ENCODE results near the gene TADA3. TPM values are rescaled to one million over a fixed set of nuclear protein-coding genes. Genes with fewer than 3 reads are reported as not detected.
A peak's percentile ranks its signal among the peaks of the same experiment; 100 is the strongest.

The TADA3 gene
- total and polyA plus RNA-seq, 9 of the 15 experiments (the other 6 are each of a cell fraction or from before 2014, with no cell fraction given), result 4.1 to 110 (median 74.8) TPM

- DNase-seq (ENCODE audit: extremely low read depth in 1 of 4, low spot score in 3 of 4) (no peak), FAIRE-seq (no peak), ATAC-seq (no peak)
- Histone ChIP-seq H3K9me3 (replicated peaks; ENCODE audit: control insufficient read depth, insufficient read depth, low read depth, low read length) (no peaks in the 10 kb centered on the region), H3K4me1 (replicated peaks in 1 of 2; ENCODE audit: control insufficient read depth in 2 of 2, insufficient read depth in 2 of 2, low read length in 2 of 2) (peaks cover 18 to 20% of the 10 kb centered on the region in 2 experiments), H3K4me2 (ENCODE audit: insufficient read depth, low read length) (no peak overlapping the region), H3K9ac (ENCODE audit: insufficient read depth in 1 of 2, low read depth in 2 of 2, low read length in 2 of 2) (peak overlapping the region in 1 of 2 experiments; percentile 83; a peak in 3 of 4 replicates), H3K9me1 (ENCODE audit: control insufficient read depth, insufficient read depth, low read length) (no peaks in the 10 kb centered on the region), H3K27me3 (ENCODE audit: control insufficient read depth in 2 of 2, insufficient read depth in 2 of 2, low read length in 2 of 2) (no peaks in the 10 kb centered on the region), H3K4me3 (no peak overlapping the region), H4K20me1 (replicated peaks; ENCODE audit: control insufficient read depth, insufficient read depth, low read length) (no peaks in the 10 kb centered on the region), H2AFZ (ENCODE audit: low read depth, low read length) (no peak overlapping the region), H3K27ac (ENCODE audit: extremely low read depth, low read depth, low read length) (peak overlapping the region; percentile 9; the same call in 1 of the 3 replicates), H3K79me2 (ENCODE audit: control insufficient read depth, insufficient read depth, low read length) (no peaks in the 10 kb centered on the region), H3K36me3 (ENCODE audit: control insufficient read depth, insufficient read depth, low read length) (peaks cover 45% of the 10 kb centered on the region)
- intact Hi-C loops (cut with micrococcal nuclease), result loop anchor here (5.0 kb wide), 1 partner anchor 152 kb away; the partner anchor contains the start of gene CRELD1
- in situ Hi-C loops (cut with MboI), result no loop called here
- CTCF ChIA-PET (ENCODE audit: low intra/inter-chr PET ratio), result interaction anchor here (0.6 kb wide), 1 partner anchor 546 kb away, joined by 6 read pairs; no protein-coding TSS in a partner anchor
- TF ChIP-seq POLR2G (IDR thresholded peaks at IDR 0.05; ENCODE audit: low read depth, low read length) (peak; percentile 62), ATF1 (CRISPR knock-in tag; IDR thresholded peaks at IDR 0.05) (no peak), ATF1 (tag; IDR thresholded peaks at IDR 0.05) (no peak), RBFOX2 (IDR thresholded peaks at IDR 0.05; ENCODE audit: low read depth, low read length) (peak; percentile 35; the same call in 1 of the 2 replicates), STAT5B (CRISPR knock-in tag; IDR thresholded peaks at IDR 0.05) (no peak), POLR2AphosphoS5 (IDR thresholded peaks at IDR 0.05; ENCODE audit: control insufficient read depth, insufficient read depth, low read depth, low read length) (no peak; the same call in 1 of the 2 replicates), ZNF518B (CRISPR knock-in tag; IDR thresholded peaks at IDR 0.05) (no peak), TARDBP (IDR thresholded peaks at IDR 0.05) (no peak), BRD4 (IDR thresholded peaks at IDR 0.05) (no peak), CEBPG (CRISPR knock-in tag; IDR thresholded peaks at IDR 0.05) (0 out of 2 replicates have a peak, but pooled peaks have one; percentile 10), CEBPG (tag; conservative IDR thresholded peaks at IDR 0.05 in 1 of 2, IDR thresholded peaks at IDR 0.05 in 1 of 2) (no peak), PTTG1 (tag; IDR thresholded peaks at IDR 0.05; ENCODE audit: low read depth) (no peak), PBX2 (CRISPR knock-in tag; IDR thresholded peaks at IDR 0.05; ENCODE audit: low read depth) (no peak), PBX2 (tag; conservative IDR thresholded peaks at IDR 0.05; ENCODE audit: low read depth) (no peak), NR2C2 (CRISPR knock-in tag; IDR thresholded peaks at IDR 0.05) (no peak), NR2C2 (tag; IDR thresholded peaks at IDR 0.05) (no peak), CEBPB (tag; IDR thresholded peaks at IDR 0.05) (0 out of 2 replicates have a peak, but pooled peaks have one; percentile 22)
- POLR2A ChIA-PET, result interaction anchor here (0.8 to 1.6 kb wide), 5 partner anchors 11 to 53 kb away, joined by 3 to 5 read pairs (median 5); partner anchors contain the start of genes ARPC4, BRPF1 and CAMK1
- BruUV-seq (replicated peaks), result no TSS peak
- WGBS (ENCODE audit: insufficient coverage, low coverage, missing lambda C conversion rate), result 72% methylated on average over 10 of the region's 10 CpGs
These were observed 11.8 kb downstream of the TADA3 start for GRCh38 chr3:9780458-9780812.

Data from K562 (cell line).